Stimulated activated CD8-positive, alpha-beta memory T cell treated with anti-CD3 and anti-CD28 coated beads, Interleukin-12 subunit alpha, Interleukin-12 subunit beta, amount 100 ng/mL, for 1 hour (primary cell): ENCODE results near the gene S100A6.

Experiments used
- DNase-seq: peaks from one replicate; pipeline ENCODE4 v3.0.0-alpha.2; 2020; ENCODE audit warnings: low read depth

S100A6 gene

GRCh38 chr1:153545067-153546055 is 9.6 kb upstream of the S100A6 start, which contains the start of gene S100A4:
Gene S100A4 (minus strand): TSS chr1:153545806. CDS start chr1:153544794, 1,012 bp downstream.
- DNase-seq: peak; percentile 84

GRCh38 chr1:153544453-153545066 is 8.8 kb upstream of the S100A6 start:
- DNase-seq: no peak

- no peak for DNase-seq
Measured at GRCh38 chr1:153543736-153544135, 7.9 kb upstream of the S100A6 start.

GRCh38 chr1:153542956-153543711 is 7.3 kb upstream of the S100A6 start:
- no peak for DNase-seq

- no peak for DNase-seq
Measured at GRCh38 chr1:153541641-153542590, 6.1 kb upstream of the S100A6 start.

- DNase-seq: peak; percentile 50
Measured at GRCh38 chr1:153540394-153541361, 4.9 kb upstream of the S100A6 start, which contains the start of gene S100A5. Gene S100A5 (minus strand): TSS chr1:153540934. CDS start chr1:153540191, 743 bp downstream.

GRCh38 chr1:153539395-153540093 is 3.8 kb upstream of the S100A6 start:
- no peak for DNase-seq

GRCh38 chr1:153538315-153538821 is 2.6 kb upstream of the S100A6 start:
- no peak for DNase-seq

GRCh38 chr1:153537376-153537730 is 1.6 kb upstream of the S100A6 start:
- DNase-seq: no peak

- DNase-seq: no peak
Measured at GRCh38 chr1:153536671-153537375, 1.0 kb upstream of the S100A6 start.

- peak; percentile 67 for DNase-seq
Measured at GRCh38 chr1:153536012-153536670, 350 bp upstream of the S100A6 start.

GRCh38 chr1:153534925-153535241 is 908 bp downstream of the S100A6 start:
- no peak for DNase-seq

- no peak for DNase-seq
Measured at GRCh38 chr1:153534226-153534924, 1.4 kb downstream of the S100A6 start.

GRCh38 chr1:153533689-153534201 is 2.0 kb downstream of the S100A6 start:
- no peak for DNase-seq

GRCh38 chr1:153532769-153533599 is 2.8 kb downstream of the S100A6 start:
- peak; percentile 66 for DNase-seq

- DNase-seq: no peak
Measured at GRCh38 chr1:153532181-153532580, 3.6 kb downstream of the S100A6 start.
